DOHH2 (cell line): ENCODE measurements around the gene GDPD2.

Source experiments
- H3F3A ChIP-seq: fragments of 200-600 bp; sonication (generic), shearing (Covaris generic); 2 replicates; pipeline ENCODE4 v1.6.0; 2016; ENCODE audit warnings: antibody characterized with exemption, mild to moderate bottlenecking; ENCODE audit not compliant: control insufficient read depth, insufficient read depth
- H3K27ac ChIP-seq: fragments of 200-600 bp; sonication (generic); 2 replicates; pipeline ENCODE4 v1.5.1; 2014; ENCODE audit warnings: low read depth, mild to moderate bottlenecking, low read length, moderate library complexity
- H3K27me3 ChIP-seq: fragments of 200-600 bp; sonication (generic); 2 replicates; pipeline ENCODE4 v1.6.1; 2014; ENCODE audit warnings: mild to moderate bottlenecking, low read length, mixed read lengths; ENCODE audit not compliant: control insufficient read depth
- H3K36me3 ChIP-seq: fragments of 200-600 bp; sonication (generic); 2 replicates; pipeline ENCODE4 v1.6.1; 2014; ENCODE audit warnings: mild to moderate bottlenecking, low read length, moderate library complexity, mixed read lengths; ENCODE audit not compliant: control insufficient read depth
- H3K4me1 ChIP-seq: fragments of 200-600 bp; sonication (generic); 2 replicates; pipeline ENCODE4 v1.6.1; 2014; ENCODE audit warnings: mild to moderate bottlenecking, low read length, mixed read lengths; ENCODE audit not compliant: control insufficient read depth
- H3K4me2 ChIP-seq: fragments of 200-600 bp; sonication (generic); 2 replicates; pipeline ENCODE4 v1.6.0; 2014; ENCODE audit warnings: mild to moderate bottlenecking, low read length, moderate library complexity
- H3K4me3 ChIP-seq: fragments of 200-600 bp; sonication (generic); 2 replicates; pipeline ENCODE4 v1.5.1; 2014; ENCODE audit warnings: mild to moderate bottlenecking, low read length, mixed read lengths
- H3K79me2 ChIP-seq: fragments of 200-600 bp; sonication (generic); 2 replicates; pipeline ENCODE4 v1.6.1; 2014; ENCODE audit warnings: mild to moderate bottlenecking, low read length, mixed read lengths; ENCODE audit not compliant: control insufficient read depth
- H3K9me2 ChIP-seq: fragments of 200-600 bp; sonication (generic); replicated peaks from 2 replicates; pipeline ENCODE4 v1.6.1; 2014; ENCODE audit warnings: mild to moderate bottlenecking, low read length, mixed read lengths; ENCODE audit not compliant: control insufficient read depth
- H3K9me3 ChIP-seq: fragments of 200-600 bp; sonication (generic); 2 replicates; pipeline ENCODE4 v1.6.1; 2014; ENCODE audit warnings: antibody characterized with exemption, low read length, mixed read lengths; ENCODE audit not compliant: control insufficient read depth, insufficient read depth
- H4K20me1 ChIP-seq: fragments of 200-600 bp; sonication (generic); 2 replicates; pipeline ENCODE4 v1.6.0; 2014; ENCODE audit warnings: low read depth, mild to moderate bottlenecking, antibody characterized with exemption, low read length, moderate library complexity; ENCODE audit not compliant: control insufficient read depth, insufficient read depth
- CTCF ChIP-seq: fragments of 200-600 bp; sonication (generic); IDR thresholded peaks from one replicate; pipeline ENCODE4 v1.5.1; 2014; ENCODE audit warnings: antibody characterized with exemption, mild to moderate bottlenecking, low read depth, low read length; ENCODE audit not compliant: poor library complexity, severe bottlenecking
- EZH2phosphoT487 ChIP-seq: fragments of 200-600 bp; sonication (generic); IDR thresholded peaks from 2 replicates; pipeline ENCODE4 v1.6.1; 2017; ENCODE audit warnings: borderline replicate concordance, mild to moderate bottlenecking, antibody characterized with exemption, low read length, moderate library complexity, mixed read lengths

GDPD2 gene

DNA sequence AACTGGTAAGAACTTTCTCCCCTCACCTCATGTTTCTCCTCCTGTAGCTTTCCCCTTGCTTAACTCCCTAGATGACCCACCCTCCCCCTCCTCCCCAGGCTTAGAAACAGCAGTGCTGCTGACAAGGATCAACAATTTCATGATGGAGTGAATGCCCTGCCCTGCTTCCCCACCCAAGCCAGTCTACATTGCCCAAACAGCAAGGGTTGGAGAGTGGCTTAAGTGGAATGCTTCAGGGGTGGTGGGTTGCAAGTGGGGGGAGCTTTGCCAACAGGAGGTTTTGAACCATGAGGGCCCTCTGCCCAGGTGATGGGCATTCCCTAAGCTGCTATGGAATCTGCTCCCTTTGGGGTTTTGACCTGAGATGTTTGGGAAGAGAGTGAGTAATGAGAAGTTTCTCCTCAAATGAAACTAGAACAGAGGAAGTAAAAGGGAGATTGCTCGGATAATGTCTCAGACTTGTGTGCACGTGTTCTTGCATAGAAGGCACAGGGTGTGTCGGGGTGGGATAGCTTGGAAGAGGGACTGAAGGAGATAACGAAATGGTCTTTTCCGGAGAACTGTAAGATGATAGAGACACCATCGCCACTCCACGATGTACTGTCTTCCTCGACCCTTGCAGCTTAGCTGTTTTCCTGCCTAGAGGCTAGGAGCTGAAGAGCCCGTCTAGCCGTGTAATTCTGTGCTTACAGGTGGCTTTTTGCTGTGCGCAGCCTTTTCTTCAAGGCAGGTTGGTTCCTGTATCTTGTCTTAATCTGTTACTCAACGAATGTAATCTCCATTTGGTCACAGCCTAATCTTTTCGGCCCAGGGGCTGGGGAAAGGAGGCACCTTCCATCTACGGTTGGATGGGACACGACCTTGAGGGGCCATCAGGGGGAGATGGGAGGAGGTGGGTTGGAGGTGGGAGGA, 10.1 kb downstream of the GDPD2 start:
- no peaks in the 10 kb centered on the region for H4K20me1 ChIP-seq
- no peaks in the 10 kb centered on the region for H3K9me2 ChIP-seq
- no peaks in the 10 kb centered on the region for H3K36me3 ChIP-seq
- no peaks in the 10 kb centered on the region; the same call in 1 of the 2 replicates for H3K27me3 ChIP-seq
- H3K9me3 ChIP-seq = no peaks in the 10 kb centered on the region
- no peak for TF ChIP-seq CTCF
- no peak for TF ChIP-seq EZH2phosphoT487
- peaks cover 18% of the 10 kb centered on the region for H3K4me1 ChIP-seq
- H3K4me3 ChIP-seq = peak overlapping the region; percentile 90
- no peaks in the 10 kb centered on the region for H3F3A ChIP-seq
- peak overlapping the region; percentile 75 for H3K4me2 ChIP-seq
- H3K27ac ChIP-seq = no peak overlapping the region
- H3K79me2 ChIP-seq = no peaks in the 10 kb centered on the region

DNA sequence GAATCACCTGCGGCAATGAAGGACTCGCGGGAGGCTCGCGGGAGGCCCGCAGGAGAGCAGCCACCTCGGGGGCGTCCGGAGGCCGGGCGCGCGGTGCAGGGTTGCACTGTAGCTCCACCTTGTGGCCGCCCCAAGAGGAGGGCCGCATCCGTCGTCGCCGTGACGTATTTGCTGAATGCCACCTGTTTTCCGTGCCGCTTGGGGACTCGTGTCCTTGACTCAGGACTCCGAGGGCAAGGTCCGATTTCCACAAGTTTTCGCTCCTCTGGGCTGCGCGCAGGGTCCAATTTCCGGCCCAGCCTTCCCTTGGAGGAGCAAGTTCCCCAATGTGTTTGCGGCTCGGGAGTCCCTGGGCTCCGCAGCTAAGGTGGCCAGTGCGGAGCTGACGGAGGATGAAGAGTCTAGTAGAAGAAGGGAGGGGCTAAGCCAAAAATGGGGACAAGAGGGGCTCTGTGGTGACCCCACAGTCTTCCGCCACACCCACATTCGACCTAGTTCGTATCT, 10.8 kb downstream of the GDPD2 start:
- H3K4me2 ChIP-seq = peak overlapping the region; percentile 75
- no peaks in the 10 kb centered on the region for H3K79me2 ChIP-seq
- peaks cover 18% of the 10 kb centered on the region for H3K4me1 ChIP-seq
- no peaks in the 10 kb centered on the region for H3F3A ChIP-seq
- no peaks in the 10 kb centered on the region for H4K20me1 ChIP-seq
- H3K27me3 ChIP-seq = no peaks in the 10 kb centered on the region; the same call in 1 of the 2 replicates
- peak overlapping the region; percentile 90 for H3K4me3 ChIP-seq
- H3K9me2 ChIP-seq = no peaks in the 10 kb centered on the region
- no peaks in the 10 kb centered on the region for H3K36me3 ChIP-seq
- no peak overlapping the region for H3K27ac ChIP-seq
- H3K9me3 ChIP-seq = no peaks in the 10 kb centered on the region
- TF ChIP-seq EZH2phosphoT487 (no peak), CTCF (peak; percentile 62)

GRCh38 chrX:70434352-70434866, 11.3 kb downstream of the GDPD2 start:
- H3K4me2 ChIP-seq = peak overlapping the region; percentile 75
- H3K9me2 ChIP-seq = no peaks in the 10 kb centered on the region
- H3K79me2 ChIP-seq = no peaks in the 10 kb centered on the region
- no peaks in the 10 kb centered on the region for H4K20me1 ChIP-seq
- H3K4me3 ChIP-seq = peak overlapping the region; percentile 90
- no peaks in the 10 kb centered on the region; the same call in 1 of the 2 replicates for H3K27me3 ChIP-seq
- H3K27ac ChIP-seq = no peak overlapping the region
- H3F3A ChIP-seq = no peaks in the 10 kb centered on the region
- H3K4me1 ChIP-seq = peaks cover 18% of the 10 kb centered on the region
- H3K36me3 ChIP-seq = no peaks in the 10 kb centered on the region
- H3K9me3 ChIP-seq = no peaks in the 10 kb centered on the region
- TF ChIP-seq EZH2phosphoT487 = no peak
